KMS-11 (cell line): ENCODE data around the gene RCAN2.

Experiments used
- H2AFZ ChIP-seq: fragments of 200-600 bp; sonication (generic); 2 replicates; pipeline ENCODE4 v1.6.1; 2016; ENCODE audit warnings: antibody characterized with exemption, mixed run types, low read depth
- H3K27ac ChIP-seq: fragments of 200-600 bp; sonication (generic); 2 replicates; pipeline ENCODE4 v1.6.1; 2016; ENCODE audit warnings: mild to moderate bottlenecking, mixed run types
- H3K27me3 ChIP-seq: fragments of 200-600 bp; sonication (generic); 2 replicates; pipeline ENCODE4 v1.6.1; 2017; ENCODE audit warnings: mild to moderate bottlenecking, low read depth, mixed run types, moderate library complexity; ENCODE audit not compliant: insufficient read depth
- H3K36me3 ChIP-seq: fragments of 200-600 bp; sonication (generic); 2 replicates; pipeline ENCODE4 v1.6.1; 2017; ENCODE audit warnings: mild to moderate bottlenecking, mixed run types; ENCODE audit not compliant: insufficient read depth
- H3K4me1 ChIP-seq: fragments of 200-600 bp; sonication (generic); 2 replicates; pipeline ENCODE4 v1.6.1; 2016; ENCODE audit warnings: mild to moderate bottlenecking, low read depth, mixed run types; ENCODE audit not compliant: poor library complexity, severe bottlenecking
- H3K4me2 ChIP-seq: fragments of 200-600 bp; sonication (generic); 2 replicates; pipeline ENCODE4 v1.7.0; 2016; ENCODE audit warnings: mild to moderate bottlenecking, mixed run types
- H3K4me3 ChIP-seq: fragments of 200-600 bp; sonication (generic); IDR thresholded peaks from 2 replicates; pipeline ENCODE4 v1.6.1; 2017; ENCODE audit warnings: low read depth, low read length, mixed read lengths; ENCODE audit not compliant: insufficient read depth
- H3K79me2 ChIP-seq: fragments of 200-600 bp; sonication (generic); 2 replicates; pipeline ENCODE4 v1.6.1; 2016; ENCODE audit warnings: low read depth, mixed run types; ENCODE audit not compliant: insufficient read depth
- H3K9ac ChIP-seq: fragments of 200-600 bp; sonication (generic); 2 replicates; pipeline ENCODE4 v1.6.1; 2016; ENCODE audit warnings: mild to moderate bottlenecking, mixed run types
- H4K20me1 ChIP-seq: fragments of 200-600 bp; sonication (generic); 2 replicates; pipeline ENCODE4 v1.6.1; 2016; ENCODE audit warnings: mild to moderate bottlenecking, mixed run types; ENCODE audit not compliant: insufficient read depth
- CTCF ChIP-seq: fragments of 200-600 bp; sonication (generic); conservative IDR thresholded peaks from 2 replicates; pipeline ENCODE4 v1.6.1; 2017; ENCODE audit warnings: low read depth, mild to moderate bottlenecking, antibody characterized with exemption, low read length, moderate library complexity, mixed read lengths

Gene RCAN2

GRCh38 chr6:46331461-46331860 lies 159.8 kb downstream of the RCAN2 start:
- TF ChIP-seq CTCF: no peak
- no peaks in the 10 kb centered on the region for H3K79me2 ChIP-seq
- H3K4me1 ChIP-seq: peaks cover under 1% of the 10 kb centered on the region
- H3K4me2 ChIP-seq: no peak overlapping the region
- no peaks in the 10 kb centered on the region for H3K27me3 ChIP-seq
- no peaks in the 10 kb centered on the region for H3K36me3 ChIP-seq
- no peak overlapping the region for H2AFZ ChIP-seq
- H4K20me1 ChIP-seq: no peaks in the 10 kb centered on the region
- no peak overlapping the region for H3K9ac ChIP-seq
- H3K4me3 ChIP-seq: no peak overlapping the region
- no peak overlapping the region for H3K27ac ChIP-seq

DNA sequence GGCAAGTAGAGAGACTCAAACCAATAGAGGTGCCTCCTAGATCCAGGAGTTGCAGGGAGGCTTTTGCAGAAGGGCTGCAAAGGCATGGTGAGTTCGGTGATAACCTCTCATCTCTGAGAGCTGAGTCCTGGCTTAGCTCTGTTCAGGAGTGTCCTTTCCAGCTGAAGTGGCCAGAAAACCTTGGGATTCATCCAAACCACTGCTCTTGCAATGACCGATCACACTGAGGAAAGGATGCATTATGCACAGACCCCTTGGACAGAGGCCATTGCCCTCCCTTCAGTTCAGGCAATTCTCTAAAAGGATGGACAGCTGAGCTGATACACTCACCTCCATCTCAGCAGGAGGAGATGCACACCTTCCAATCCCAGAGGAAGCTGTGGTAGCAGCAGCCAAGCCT lies 161.7 kb downstream of the RCAN2 start:
- Histone ChIP-seq H3K27me3 (no peaks in the 10 kb centered on the region), H3K27ac (no peak overlapping the region), H4K20me1 (no peaks in the 10 kb centered on the region), H3K36me3 (no peaks in the 10 kb centered on the region), H3K4me2 (no peak overlapping the region), H3K4me1 (no peaks in the 10 kb centered on the region), H3K9ac (no peak overlapping the region), H3K4me3 (no peak overlapping the region), H2AFZ (no peak overlapping the region), H3K79me2 (no peaks in the 10 kb centered on the region)
- TF ChIP-seq CTCF: no peak

- Histone ChIP-seq H3K4me1 (no peaks in the 10 kb centered on the region), H3K27ac (no peak overlapping the region)
- TF ChIP-seq CTCF: no peak
Observed at GRCh38 chr6:46327779-46328178, 163.5 kb downstream of the RCAN2 start.

DNA sequence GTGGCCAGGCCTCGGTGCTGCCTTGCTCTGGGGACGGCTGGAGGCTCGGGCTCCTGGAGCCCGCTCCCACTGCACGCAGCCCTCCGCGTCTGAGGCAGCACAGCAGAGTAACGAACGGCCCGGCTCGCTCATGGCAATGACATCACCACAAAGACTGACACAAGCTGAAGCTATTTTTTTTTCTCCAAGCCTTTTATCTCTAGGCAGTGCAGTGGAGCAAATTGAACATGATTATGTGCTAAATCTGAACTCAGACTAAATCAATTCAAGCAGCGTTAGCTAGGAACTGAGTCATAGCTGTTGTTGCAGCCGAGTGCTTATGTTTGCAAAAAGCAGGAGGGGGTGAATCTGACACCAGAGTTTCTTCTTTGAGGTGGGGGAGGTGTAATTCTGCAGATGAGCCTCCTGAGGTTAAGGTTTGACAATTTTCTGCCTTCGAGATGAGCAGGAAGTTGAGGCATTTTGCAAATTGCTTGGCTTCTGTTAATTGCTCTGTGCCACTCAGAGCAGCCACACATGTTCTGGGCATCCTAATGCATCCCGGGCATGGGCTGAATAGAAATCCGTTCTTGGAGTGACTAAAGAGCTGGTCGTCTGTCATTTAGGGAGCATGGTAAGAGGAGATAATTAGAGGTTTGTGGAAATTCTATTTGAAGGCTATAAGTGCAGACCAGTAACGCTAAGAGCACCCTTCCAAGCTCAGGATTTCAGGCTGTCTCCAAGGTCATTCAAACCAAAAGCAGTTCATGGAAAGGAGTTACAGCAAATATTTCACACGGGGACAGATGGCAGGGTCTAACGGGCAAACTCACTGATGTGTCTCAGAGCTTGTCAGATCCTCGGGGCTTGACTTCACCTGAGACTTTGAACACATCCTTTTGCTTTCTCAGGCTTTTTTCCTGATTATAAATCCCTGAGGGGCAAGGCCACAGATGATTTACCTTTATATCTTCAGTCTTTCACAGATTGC lies 165.4 kb downstream of the RCAN2 start:
- no peak overlapping the region for H3K4me3 ChIP-seq
- H3K9ac ChIP-seq: no peak overlapping the region
- no peak overlapping the region for H3K4me2 ChIP-seq
- TF ChIP-seq CTCF: no peak
- no peak overlapping the region for H3K27ac ChIP-seq
- no peaks in the 10 kb centered on the region for H3K36me3 ChIP-seq
- no peaks in the 10 kb centered on the region for H3K79me2 ChIP-seq
- no peaks in the 10 kb centered on the region for H3K27me3 ChIP-seq
- no peaks in the 10 kb centered on the region for H3K4me1 ChIP-seq
- H2AFZ ChIP-seq: no peak overlapping the region
- H4K20me1 ChIP-seq: no peaks in the 10 kb centered on the region

More at GRCh38 chr6:46327779-46328178, 163.5 kb downstream of the RCAN2 start:
- H2AFZ ChIP-seq: no peak overlapping the region
- no peak overlapping the region for H3K4me2 ChIP-seq
- H3K79me2 ChIP-seq: no peaks in the 10 kb centered on the region
- H3K4me3 ChIP-seq: no peak overlapping the region
- H3K9ac ChIP-seq: no peak overlapping the region
- no peaks in the 10 kb centered on the region for H3K36me3 ChIP-seq
- no peaks in the 10 kb centered on the region for H3K27me3 ChIP-seq
- no peaks in the 10 kb centered on the region for H4K20me1 ChIP-seq
